IMR-90 (cell line): ENCODE data around the gene FBXL7.

Experiments
- BHLHE40 ChIP-seq: fragments of 150-350 bp; IDR thresholded peaks from 2 replicates; pipeline ENCODE4 v1.6.1; 2016; ENCODE audit warnings: mild to moderate bottlenecking, low read depth, low read length
- CEBPB ChIP-seq: IDR thresholded peaks from 2 replicates; pipeline ENCODE4 v1.6.1; 2012; ENCODE audit warnings: low read depth, low read length, improper control_type of control experiment
- CTCF ChIP-seq: conservative IDR thresholded peaks from 2 replicates; pipeline ENCODE4 v1.5.1; 2012; ENCODE audit warnings: mild to moderate bottlenecking, low read depth, low read length, improper control_type of control experiment
- FOS ChIP-seq: fragments of 150-350 bp; IDR thresholded peaks from 2 replicates; pipeline ENCODE4 v1.6.1; 2016; ENCODE audit warnings: low read depth, low read length
- MAFK ChIP-seq: IDR thresholded peaks from 2 replicates; pipeline ENCODE4 v1.6.1; 2012; ENCODE audit warnings: low read depth, low read length, improper control_type of control experiment
- MXI1 ChIP-seq: IDR thresholded peaks from 2 replicates; pipeline ENCODE4 v1.6.1; 2012; ENCODE audit warnings: low read depth, mild to moderate bottlenecking, low read length, moderate library complexity, borderline replicate concordance
- POLR2A ChIP-seq: IDR thresholded peaks from 2 replicates; pipeline ENCODE4 v1.6.1; 2012; ENCODE audit warnings: mild to moderate bottlenecking, low read depth, low read length
- RAD21 ChIP-seq: IDR thresholded peaks from 2 replicates; pipeline ENCODE4 v1.6.1; 2012; ENCODE audit warnings: low read length, improper control_type of control experiment
- SMC3 ChIP-seq: fragments of 150-350 bp; IDR thresholded peaks from 2 replicates; pipeline ENCODE4 v1.6.1; 2016; ENCODE audit warnings: low read depth, mild to moderate bottlenecking, antibody characterized with exemption, low read length, moderate library complexity
- USF2 ChIP-seq: fragments of 150-350 bp; IDR thresholded peaks from 2 replicates; pipeline ENCODE4 v1.6.1; 2017; ENCODE audit warnings: mild to moderate bottlenecking, antibody characterized with exemption, low read length, low read depth

- TF ChIP-seq MAFK = no peak
- no peak for TF ChIP-seq POLR2A
- TF ChIP-seq CTCF = no peak
- no peak for TF ChIP-seq USF2
- TF ChIP-seq BHLHE40 = no peak
- no peak for TF ChIP-seq MXI1
- TF ChIP-seq FOS = no peak
- TF ChIP-seq CEBPB = no peak
- no peak for TF ChIP-seq RAD21
- TF ChIP-seq SMC3 = no peak
These were observed 29.8 kb downstream of the FBXL7 start for GRCh38 chr5:15529821-15530220.
